Neuron (in vitro differentiated cells): ENCODE measurements around the gene DMAC1.
A peak's percentile ranks its signal among the peaks of the same experiment; 100 is the strongest.

Source experiments
- H2AFZ ChIP-seq: one replicate; pipeline ENCODE4 v1.6.1; 2013; ENCODE audit warnings: low read depth, mild to moderate bottlenecking, inconsistent platforms, low read length, moderate library complexity
- H3K27me3 ChIP-seq: one replicate; pipeline ENCODE4 v1.6.1; 2013; ENCODE audit warnings: low read length; ENCODE audit not compliant: insufficient read depth
- H3K36me3 ChIP-seq: one replicate; pipeline ENCODE4 v1.6.1; 2013; ENCODE audit warnings: low read length; ENCODE audit not compliant: insufficient read depth
- H3K4me1 ChIP-seq: one replicate; pipeline ENCODE4 v1.6.1; 2013; ENCODE audit warnings: low read length; ENCODE audit not compliant: insufficient read depth
- H3K4me3 ChIP-seq: 2 replicates; pipeline ENCODE4 v1.5.1; 2013; ENCODE audit warnings: mild to moderate bottlenecking, low read length, moderate library complexity
- H3K9me3 ChIP-seq: one replicate; pipeline ENCODE4 v1.6.1; 2013; ENCODE audit warnings: low read length

Gene DMAC1, protein sequence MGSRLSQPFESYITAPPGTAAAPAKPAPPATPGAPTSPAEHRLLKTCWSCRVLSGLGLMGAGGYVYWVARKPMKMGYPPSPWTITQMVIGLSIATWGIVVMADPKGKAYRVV

DNA sequence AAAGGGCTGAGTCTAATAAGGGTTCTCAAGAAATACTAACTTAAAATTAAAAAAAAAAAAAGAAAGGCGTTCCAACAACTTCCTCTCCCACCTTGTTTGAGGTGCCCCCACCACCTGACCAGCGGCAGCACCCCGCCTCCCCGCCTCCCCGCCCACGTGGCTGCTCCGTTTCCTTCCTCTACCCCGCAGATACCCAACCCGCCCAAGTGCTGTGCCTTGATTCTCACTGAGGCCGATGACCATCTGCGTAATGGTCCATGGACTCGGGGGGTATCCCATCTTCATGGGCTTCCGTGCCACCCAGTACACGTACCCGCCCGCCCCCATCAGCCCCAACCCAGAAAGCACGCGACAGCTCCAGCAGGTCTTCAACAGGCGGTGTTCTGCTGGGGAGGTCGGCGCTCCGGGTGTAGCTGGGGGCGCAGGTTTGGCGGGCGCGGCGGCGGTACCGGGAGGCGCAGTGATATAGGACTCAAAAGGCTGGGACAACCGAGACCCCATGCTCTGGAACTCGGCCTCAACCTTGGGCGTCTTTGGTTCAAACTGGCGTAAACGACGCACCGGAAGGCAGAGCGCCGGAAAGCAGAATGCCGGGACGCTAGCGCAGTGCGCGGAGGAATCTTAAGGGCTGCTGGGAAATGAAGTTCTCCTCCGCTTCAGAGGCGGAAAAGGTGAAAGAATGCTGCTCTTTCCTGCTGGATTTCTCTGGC lies at the start of gene DMAC1:
TSS of gene DMAC1 (minus strand) at position 545 of the 710 bp plus-strand sequence. CDS start at position 501, 44 bp downstream.
- no peaks in the 10 kb centered on the region for H3K27me3 ChIP-seq
- no peaks in the 10 kb centered on the region for H3K9me3 ChIP-seq
- peak within 1 kb of the TSS; percentile 56 for H2AFZ ChIP-seq
- peaks cover 8% of the 10 kb centered on the region for H3K4me1 ChIP-seq
- H3K4me3 ChIP-seq = peak within 1 kb of the TSS; percentile 75
- H3K36me3 ChIP-seq = peaks cover 24% of the 10 kb centered on the region

DNA sequence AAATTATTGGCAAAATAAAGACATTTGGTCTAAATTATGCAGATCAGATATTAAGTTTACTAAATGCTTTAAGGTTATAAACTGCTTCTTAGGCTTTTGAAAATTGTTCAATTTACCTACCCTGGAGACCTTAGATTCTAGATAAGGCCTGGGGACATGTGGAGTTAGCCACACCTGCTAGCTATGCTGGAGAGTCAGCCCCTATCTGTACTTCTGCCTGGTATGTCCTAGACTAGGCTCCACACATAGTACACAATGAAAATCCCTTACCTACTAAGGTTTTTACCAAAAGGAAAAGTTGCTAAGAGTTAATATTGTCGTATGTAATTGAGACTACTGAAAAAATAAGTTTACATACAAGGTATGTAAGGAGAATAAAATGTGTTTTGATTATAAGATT lies 49.8 kb upstream of the DMAC1 start:
- H3K4me1 ChIP-seq = no peaks in the 10 kb centered on the region
- no peaks in the 10 kb centered on the region for H3K27me3 ChIP-seq
- H3K36me3 ChIP-seq = no peaks in the 10 kb centered on the region
- no peak overlapping the region for H2AFZ ChIP-seq
- H3K4me3 ChIP-seq = no peak overlapping the region
- no peaks in the 10 kb centered on the region for H3K9me3 ChIP-seq

DNA sequence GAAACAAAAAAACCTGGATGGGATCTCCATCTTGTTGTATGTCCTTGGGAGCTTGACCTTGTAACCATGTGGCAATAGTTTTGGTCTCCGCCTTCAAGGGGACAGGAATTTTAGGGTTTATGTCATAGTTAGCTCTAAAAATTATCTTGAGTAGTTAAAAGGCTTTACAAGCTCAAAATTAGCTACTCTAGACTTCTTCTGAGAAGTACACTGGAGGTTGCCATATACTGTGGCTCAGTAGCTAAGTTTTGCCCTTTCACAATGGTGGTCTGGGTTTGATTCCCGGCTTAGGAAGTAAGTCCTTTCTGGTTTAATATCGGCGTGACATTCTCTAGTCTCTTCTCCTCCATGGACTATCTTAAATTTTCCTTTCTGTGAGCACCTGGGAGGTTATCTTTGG lies 48.9 kb upstream of the DMAC1 start:
- no peaks in the 10 kb centered on the region for H3K27me3 ChIP-seq
- no peak overlapping the region for H2AFZ ChIP-seq
- no peak overlapping the region for H3K4me3 ChIP-seq
- no peaks in the 10 kb centered on the region for H3K4me1 ChIP-seq
- no peaks in the 10 kb centered on the region for H3K9me3 ChIP-seq
- H3K36me3 ChIP-seq = no peaks in the 10 kb centered on the region

DNA sequence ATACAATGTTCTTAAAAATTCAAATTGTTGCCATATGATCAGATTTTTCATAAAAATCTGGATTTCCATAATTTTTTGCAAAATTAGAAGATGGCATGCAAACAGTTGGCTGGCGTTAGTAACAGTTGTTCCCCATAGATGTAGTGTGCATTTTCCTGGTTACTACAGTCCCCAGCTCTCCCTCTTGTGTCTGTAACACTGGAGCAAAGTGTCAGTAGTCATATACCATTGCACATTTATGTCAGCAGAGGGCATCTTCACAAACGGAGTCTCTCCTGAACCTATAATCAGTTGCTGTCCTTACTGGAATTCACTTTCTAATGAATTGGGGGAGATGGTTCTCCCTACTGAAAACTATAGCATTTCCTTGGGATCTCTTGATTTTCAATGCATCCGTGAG lies 44.7 kb upstream of the DMAC1 start:
- H3K9me3 ChIP-seq = no peaks in the 10 kb centered on the region
- H3K27me3 ChIP-seq = no peaks in the 10 kb centered on the region
- H3K4me1 ChIP-seq = no peaks in the 10 kb centered on the region
- H2AFZ ChIP-seq = no peak overlapping the region
- H3K36me3 ChIP-seq = no peaks in the 10 kb centered on the region
- H3K4me3 ChIP-seq = no peak overlapping the region

DNA sequence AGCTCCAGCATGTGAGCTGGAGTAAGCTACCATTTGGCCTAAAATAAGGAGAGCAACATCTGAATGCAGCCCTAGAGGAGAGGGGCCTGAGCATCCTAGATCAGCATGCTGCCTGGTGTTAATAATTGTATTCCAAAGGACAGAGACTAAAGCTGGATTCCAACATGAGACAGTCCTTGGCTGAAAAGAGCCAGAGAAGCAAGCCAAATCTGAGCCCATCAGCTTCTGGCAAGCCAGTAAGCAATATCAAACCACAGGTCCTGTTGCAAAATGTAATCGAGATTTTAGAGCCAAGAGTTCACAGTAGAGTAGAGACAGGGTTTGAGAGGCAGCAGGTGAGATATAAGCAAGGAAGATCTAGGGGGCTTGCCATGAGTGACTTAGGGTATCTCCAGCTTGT lies 42.3 kb upstream of the DMAC1 start:
- Histone ChIP-seq H3K36me3 (no peaks in the 10 kb centered on the region), H2AFZ (no peak overlapping the region), H3K9me3 (no peaks in the 10 kb centered on the region), H3K4me1 (no peaks in the 10 kb centered on the region), H3K27me3 (no peaks in the 10 kb centered on the region), H3K4me3 (no peak overlapping the region)

DNA sequence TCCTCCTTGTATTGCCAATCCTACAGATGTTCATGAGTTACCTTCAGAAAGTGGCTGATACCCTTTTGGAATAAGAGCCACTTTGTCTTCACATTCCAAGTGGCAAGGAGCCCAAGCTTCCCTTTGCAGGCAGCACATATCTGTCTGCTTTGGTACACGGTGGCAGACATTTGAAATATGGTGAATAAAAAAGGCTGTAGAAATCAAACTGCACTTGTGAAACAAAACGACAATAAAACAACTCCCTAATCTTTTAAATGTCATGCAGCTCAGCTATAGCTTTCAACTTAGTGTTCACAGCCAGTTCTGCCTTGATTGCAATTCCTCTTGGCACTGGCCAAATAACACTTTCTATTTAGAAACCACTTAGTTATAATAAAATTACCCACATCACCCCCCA lies 35.0 kb upstream of the DMAC1 start:
- no peak overlapping the region for H2AFZ ChIP-seq
- no peaks in the 10 kb centered on the region for H3K4me1 ChIP-seq
- no peaks in the 10 kb centered on the region for H3K27me3 ChIP-seq
- no peak overlapping the region for H3K4me3 ChIP-seq
- no peaks in the 10 kb centered on the region for H3K9me3 ChIP-seq
- H3K36me3 ChIP-seq = no peaks in the 10 kb centered on the region

DNA sequence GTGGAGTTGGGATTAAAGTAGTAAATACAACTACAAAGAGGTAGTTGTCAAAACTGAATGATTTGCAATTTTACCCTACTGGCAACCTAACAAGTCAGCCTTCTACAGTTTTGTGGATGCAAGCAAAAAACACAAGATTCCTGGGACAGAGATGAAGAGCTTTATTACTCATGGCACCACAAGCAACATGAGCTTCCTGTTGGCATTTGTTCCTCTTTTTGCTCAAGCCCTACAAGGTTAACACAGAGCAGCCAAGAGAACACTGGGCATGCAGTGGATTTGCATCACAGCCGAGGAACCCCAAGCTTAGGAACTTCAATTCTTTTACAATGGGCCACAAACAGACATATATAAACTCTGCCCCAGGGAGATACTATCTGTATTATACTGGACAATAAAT lies 28.8 kb upstream of the DMAC1 start:
- no peaks in the 10 kb centered on the region for H3K27me3 ChIP-seq
- H3K9me3 ChIP-seq = no peaks in the 10 kb centered on the region
- H3K4me3 ChIP-seq = no peak overlapping the region
- H3K4me1 ChIP-seq = no peaks in the 10 kb centered on the region
- H3K36me3 ChIP-seq = no peaks in the 10 kb centered on the region
- H2AFZ ChIP-seq = no peak overlapping the region

DNA sequence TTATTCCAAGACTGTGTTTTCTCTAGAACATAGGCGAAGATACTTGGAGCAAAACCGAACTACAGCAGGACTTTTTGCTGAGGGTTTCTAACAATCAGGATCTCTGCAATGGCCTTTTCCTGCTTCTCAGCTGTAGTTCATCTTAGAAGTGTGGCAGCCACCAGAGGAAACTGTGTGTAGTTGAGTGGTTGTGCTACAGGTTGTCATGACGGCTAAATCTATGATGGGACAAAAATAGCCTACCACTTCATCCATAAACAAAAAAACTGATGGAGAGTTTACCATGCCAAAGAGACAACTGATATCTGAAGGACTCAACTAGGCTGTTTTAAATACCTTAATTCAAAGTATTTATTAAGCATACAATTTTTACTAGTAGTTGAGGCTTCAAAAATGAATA lies 28.2 kb upstream of the DMAC1 start:
- Histone ChIP-seq H3K27me3 (no peaks in the 10 kb centered on the region), H3K36me3 (no peaks in the 10 kb centered on the region), H3K9me3 (no peaks in the 10 kb centered on the region), H2AFZ (no peak overlapping the region), H3K4me3 (no peak overlapping the region), H3K4me1 (no peaks in the 10 kb centered on the region)

DNA sequence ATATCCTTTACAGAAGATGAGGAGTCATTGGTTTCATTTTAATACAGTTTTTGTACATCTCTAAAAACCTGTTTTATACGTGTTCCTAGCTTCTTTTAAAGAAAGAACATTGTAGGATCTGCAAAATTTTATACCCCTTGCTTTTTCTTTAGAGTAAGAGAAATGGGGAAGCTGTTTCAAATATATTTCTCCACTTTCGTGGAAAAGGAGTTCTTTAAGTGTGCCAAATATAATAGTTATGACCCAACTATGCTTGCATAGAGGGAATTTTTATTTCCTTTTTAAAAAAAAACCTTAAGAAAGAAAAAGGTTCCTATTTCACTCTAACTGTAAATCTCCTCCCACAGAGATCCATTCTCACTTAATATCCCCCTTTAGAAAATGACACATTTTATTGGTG lies 27.5 kb upstream of the DMAC1 start:
- H3K4me1 ChIP-seq = no peaks in the 10 kb centered on the region
- H2AFZ ChIP-seq = no peak overlapping the region
- H3K4me3 ChIP-seq = no peak overlapping the region
- H3K9me3 ChIP-seq = no peaks in the 10 kb centered on the region
- no peaks in the 10 kb centered on the region for H3K27me3 ChIP-seq
- no peaks in the 10 kb centered on the region for H3K36me3 ChIP-seq

DNA sequence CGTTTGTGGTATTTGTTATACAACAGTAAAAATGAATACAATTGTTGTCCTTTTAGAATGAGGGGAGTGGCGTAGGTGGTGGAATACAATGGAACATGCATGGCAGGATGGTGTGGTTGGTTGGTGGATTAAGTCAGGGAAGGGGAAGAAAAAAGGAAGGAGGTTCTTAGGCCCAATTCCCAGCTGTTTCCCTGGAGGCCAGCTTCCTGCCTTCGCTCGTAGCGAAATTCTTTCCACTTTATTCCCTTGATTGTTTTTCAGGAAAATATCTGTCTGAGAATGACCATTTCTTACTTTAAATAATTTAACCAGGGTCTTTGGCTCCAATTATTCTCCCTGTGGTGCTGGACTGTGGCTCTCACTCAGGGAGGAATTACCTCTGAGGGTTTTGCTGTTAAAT lies 24.1 kb upstream of the DMAC1 start:
- Histone ChIP-seq H3K4me1 (no peaks in the 10 kb centered on the region), H3K4me3 (no peak overlapping the region), H3K36me3 (no peaks in the 10 kb centered on the region), H3K9me3 (no peaks in the 10 kb centered on the region), H3K27me3 (no peaks in the 10 kb centered on the region), H2AFZ (no peak overlapping the region)

DNA sequence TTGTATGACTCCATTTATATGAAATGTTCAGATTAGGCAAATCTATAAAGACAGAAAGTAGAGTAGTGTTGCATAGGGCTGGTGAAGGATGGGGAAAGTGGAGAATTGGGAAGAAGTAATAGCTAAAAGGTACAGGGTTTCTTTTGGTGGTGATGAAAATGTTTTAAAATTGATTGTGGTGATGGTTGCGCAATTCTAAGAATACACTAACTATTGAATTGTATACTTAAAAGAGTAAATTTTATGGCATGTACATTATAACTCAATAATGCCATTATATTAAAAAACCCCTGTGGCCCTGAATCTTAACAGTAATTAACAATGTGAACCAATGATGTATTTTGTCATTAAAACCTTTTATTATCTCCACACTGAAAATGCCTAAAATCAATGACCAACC lies 20.4 kb upstream of the DMAC1 start:
- Histone ChIP-seq H3K36me3 (no peaks in the 10 kb centered on the region), H2AFZ (no peak overlapping the region), H3K27me3 (no peaks in the 10 kb centered on the region), H3K9me3 (no peaks in the 10 kb centered on the region), H3K4me3 (no peak overlapping the region), H3K4me1 (peaks cover 5% of the 10 kb centered on the region)

DNA sequence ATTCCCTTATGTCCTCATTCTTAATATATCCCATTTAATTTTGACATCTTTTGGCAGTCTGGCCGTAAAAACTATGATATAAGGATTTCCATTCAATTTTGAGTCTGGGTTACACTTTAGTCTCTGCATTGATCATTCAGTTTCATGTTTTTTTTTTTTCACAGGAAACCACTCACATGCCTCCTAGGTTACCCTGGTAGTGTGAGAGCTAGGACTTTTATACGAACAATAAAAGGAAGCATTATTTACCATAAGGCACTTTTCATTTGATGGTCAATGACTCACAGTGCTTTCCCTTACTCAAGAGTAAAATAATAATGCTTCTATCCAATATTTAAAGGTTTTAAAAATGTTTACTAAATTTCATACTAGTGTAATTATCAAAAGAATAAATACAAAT lies 16.4 kb upstream of the DMAC1 start:
- H3K36me3 ChIP-seq = no peaks in the 10 kb centered on the region
- no peak overlapping the region for H2AFZ ChIP-seq
- H3K9me3 ChIP-seq = no peaks in the 10 kb centered on the region
- peaks cover 5% of the 10 kb centered on the region for H3K4me1 ChIP-seq
- H3K27me3 ChIP-seq = no peaks in the 10 kb centered on the region
- no peak overlapping the region for H3K4me3 ChIP-seq

DNA sequence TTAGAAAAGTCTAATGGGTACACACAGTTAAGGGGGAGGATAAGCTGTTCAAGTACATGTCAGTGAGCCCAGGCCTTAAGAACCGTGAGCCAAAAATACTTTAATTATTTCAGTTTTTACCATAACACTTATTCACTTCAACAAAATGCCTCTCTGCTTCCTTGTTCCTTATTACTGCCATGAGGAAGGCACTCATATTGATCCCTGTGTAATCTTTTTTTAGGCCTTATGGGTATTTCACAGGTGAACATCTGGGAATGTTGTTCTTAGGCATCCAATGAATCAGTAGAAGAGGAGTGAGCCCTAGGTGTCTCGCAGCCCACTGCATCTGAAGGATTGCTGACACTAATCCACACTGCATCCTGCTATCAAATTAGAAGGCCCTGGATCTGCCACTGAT lies 13.5 kb upstream of the DMAC1 start:
- no peak overlapping the region for H2AFZ ChIP-seq
- no peaks in the 10 kb centered on the region for H3K36me3 ChIP-seq
- no peak overlapping the region for H3K4me3 ChIP-seq
- H3K27me3 ChIP-seq = no peaks in the 10 kb centered on the region
- H3K9me3 ChIP-seq = no peaks in the 10 kb centered on the region
- peaks cover 5% of the 10 kb centered on the region for H3K4me1 ChIP-seq

DNA sequence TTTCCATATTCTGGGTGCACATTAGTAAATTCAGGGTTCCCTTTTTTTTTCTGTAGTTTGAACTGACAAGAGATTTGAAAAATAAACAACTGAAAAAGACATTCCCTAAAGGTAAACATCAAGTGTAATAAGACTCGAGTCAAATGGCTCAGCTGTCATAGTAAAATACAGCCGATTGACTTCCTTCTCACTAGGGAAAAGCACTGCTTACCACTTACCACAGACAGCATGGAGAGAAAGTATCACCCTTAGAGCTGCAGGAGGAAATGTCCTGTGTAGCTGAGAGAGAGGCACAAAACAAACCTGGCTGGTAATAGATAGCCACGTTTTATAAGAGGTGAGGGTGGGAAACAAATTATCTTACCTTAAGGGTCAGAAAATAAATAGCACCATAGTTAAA lies 12.1 kb upstream of the DMAC1 start:
- H3K27me3 ChIP-seq = no peaks in the 10 kb centered on the region
- H3K36me3 ChIP-seq = no peaks in the 10 kb centered on the region
- H2AFZ ChIP-seq = no peak overlapping the region
- H3K9me3 ChIP-seq = no peaks in the 10 kb centered on the region
- no peak overlapping the region for H3K4me3 ChIP-seq
- peaks cover 5% of the 10 kb centered on the region for H3K4me1 ChIP-seq
